ENCODE measurements around the gene TAOK1.
"Not testable (repeated sequence)": the region's sequence is repeated elsewhere in the genome, so short reads cannot be mapped to it uniquely, and the experiment has no call there.

TAOK1 gene

GRCh38 chr17:29389982-29390850 lies at the start of gene TAOK1:
Gene TAOK1 (plus strand): TSS chr17:29390363. CDS start chr17:29451549, 61,186 bp downstream.
- peak; percentile 96 to 97 for DNase-seq (ENCODE audit: extremely low read depth in 1 of 2, low read depth in 1 of 2)

GRCh38 chr17:29341726-29342125 lies 48.4 kb upstream of the TAOK1 start:
- no peak for DNase-seq (ENCODE audit: extremely low read depth in 1 of 2, low read depth in 1 of 2)

- DNase-seq (ENCODE audit: extremely low read depth in 1 of 2, low read depth in 1 of 2): no peak
Measured at GRCh38 chr17:29342158-29342765, 47.9 kb upstream of the TAOK1 start.

GRCh38 chr17:29344201-29344856 lies 45.8 kb upstream of the TAOK1 start:
- no peak for DNase-seq (ENCODE audit: extremely low read depth in 1 of 2, low read depth in 1 of 2)

- no peak for DNase-seq (ENCODE audit: extremely low read depth in 1 of 2, low read depth in 1 of 2)
Measured at GRCh38 chr17:29345066-29345465, 45.1 kb upstream of the TAOK1 start.

- DNase-seq (ENCODE audit: extremely low read depth in 1 of 2, low read depth in 1 of 2): not testable (repeated sequence)
Measured at GRCh38 chr17:29345470-29345869, 44.7 kb upstream of the TAOK1 start.

GRCh38 chr17:29346462-29346861 lies 43.7 kb upstream of the TAOK1 start:
- DNase-seq (ENCODE audit: extremely low read depth in 1 of 2, low read depth in 1 of 2): no peak

GRCh38 chr17:29347831-29348629 lies 42.1 kb upstream of the TAOK1 start:
- DNase-seq (ENCODE audit: extremely low read depth in 1 of 2, low read depth in 1 of 2): no peak

- no peak for DNase-seq (ENCODE audit: extremely low read depth in 1 of 2, low read depth in 1 of 2)
Measured at GRCh38 chr17:29349409-29349808, 40.8 kb upstream of the TAOK1 start.

GRCh38 chr17:29352146-29352545 lies 38.0 kb upstream of the TAOK1 start:
- no peak for DNase-seq (ENCODE audit: extremely low read depth in 1 of 2, low read depth in 1 of 2)

GRCh38 chr17:29357232-29357631 lies 32.9 kb upstream of the TAOK1 start:
- no peak for DNase-seq (ENCODE audit: extremely low read depth in 1 of 2, low read depth in 1 of 2)

- no peak for DNase-seq (ENCODE audit: extremely low read depth in 1 of 2, low read depth in 1 of 2)
Measured at GRCh38 chr17:29357821-29358232, 32.3 kb upstream of the TAOK1 start.

GRCh38 chr17:29358416-29358815 lies 31.7 kb upstream of the TAOK1 start:
- no peak for DNase-seq (ENCODE audit: extremely low read depth in 1 of 2, low read depth in 1 of 2)

GRCh38 chr17:29359777-29360176 lies 30.4 kb upstream of the TAOK1 start:
- no peak for DNase-seq (ENCODE audit: extremely low read depth in 1 of 2, low read depth in 1 of 2)

GRCh38 chr17:29363716-29364115 lies 26.4 kb upstream of the TAOK1 start:
- DNase-seq (ENCODE audit: extremely low read depth in 1 of 2, low read depth in 1 of 2): no peak

GRCh38 chr17:29364691-29365090 lies 25.5 kb upstream of the TAOK1 start:
- no peak for DNase-seq (ENCODE audit: extremely low read depth in 1 of 2, low read depth in 1 of 2)

- DNase-seq (ENCODE audit: extremely low read depth in 1 of 2, low read depth in 1 of 2): no peak
Measured at GRCh38 chr17:29368161-29368560, 22.0 kb upstream of the TAOK1 start.

GRCh38 chr17:29368926-29369325 lies 21.2 kb upstream of the TAOK1 start:
- DNase-seq (ENCODE audit: extremely low read depth in 1 of 2, low read depth in 1 of 2): no peak

- peak; percentile 8 to 19 for DNase-seq (ENCODE audit: extremely low read depth in 1 of 2, low read depth in 1 of 2)
Measured at GRCh38 chr17:29369831-29370735, 20.1 kb upstream of the TAOK1 start.

Measured in activated CD8-positive, alpha-beta memory T cell treated with anti-CD3 and anti-CD28 coated beads for 1 hour (primary cell).